Keratinocyte (primary cell): ENCODE data around the gene PRSS53. TPM values are rescaled to one million over a fixed set of nuclear protein-coding genes. Genes with fewer than 3 reads are reported as not detected.

Source experiments
- DNase-seq: peaks from one replicate; pipeline ENCODE4 v3.0.0-alpha.2; 2011; ENCODE audit warnings: low read depth, missing footprints, low spot score
- FAIRE-seq: peaks from 2 replicates; lab custom pipeline; 2011; peaks lifted over from hg19 to GRCh38; lab: Jason Lieb, UNC
- H2AFZ ChIP-seq: 2 replicates; pipeline ENCODE4 v1.6.0; 2012; ENCODE audit warnings: low read length, control low read depth, inconsistent platforms; ENCODE audit not compliant: control insufficient read depth
- H3K27ac ChIP-seq: 2 replicates; pipeline ENCODE4 v1.5.1; 2011; ENCODE audit warnings: low read length; ENCODE audit not compliant: control insufficient read depth, insufficient read depth
- H3K27me3 ChIP-seq: 3 replicates; pipeline ENCODE4 v1.6.0; 2011; ENCODE audit warnings: low read length; ENCODE audit not compliant: control insufficient read depth, insufficient read depth; ENCODE audit errors: extremely low read depth
- H3K36me3 ChIP-seq, 2 experiments: 2 replicates in 1 of 2; 3 replicates in 1 of 2; pipeline ENCODE4 v1.5.1; 2011; ENCODE audit warnings: low read length in 2 of 2, mild to moderate bottlenecking in 1 of 2; ENCODE audit not compliant: control insufficient read depth in 2 of 2, insufficient read depth in 2 of 2; ENCODE audit errors: extremely low read depth in 1 of 2
- H3K4me1 ChIP-seq: 3 replicates; pipeline ENCODE4 v1.5.1; 2011; ENCODE audit warnings: low read length; ENCODE audit not compliant: control insufficient read depth, insufficient read depth; ENCODE audit errors: extremely low read depth
- H3K4me2 ChIP-seq: 3 replicates; pipeline ENCODE4 v1.6.0; 2011; ENCODE audit warnings: low read depth, low read length; ENCODE audit not compliant: control insufficient read depth, insufficient read depth; ENCODE audit errors: extremely low read depth
- H3K4me3 ChIP-seq, 3 experiments: fragments of 200-600 bp in 1 of 3; sonication (generic) in 1 of 3; 2 replicates in 2 of 3; 3 replicates in 1 of 3; pipeline ENCODE4 v1.5.1; 2011 to 2016; ENCODE audit warnings: low read length in 3 of 3, mild to moderate bottlenecking in 3 of 3, control low read depth in 2 of 3, inconsistent platforms in 1 of 3, low read depth in 1 of 3, mixed read lengths in 1 of 3, mixed run types in 1 of 3, moderate library complexity in 1 of 3; ENCODE audit not compliant: control insufficient read depth in 2 of 3, insufficient read depth in 2 of 3; ENCODE audit errors: extremely low read depth in 1 of 3
- H3K79me2 ChIP-seq: 2 replicates; pipeline ENCODE4 v1.6.0; 2012; ENCODE audit warnings: low read length; ENCODE audit not compliant: control insufficient read depth, insufficient read depth
- H3K9ac ChIP-seq: 3 replicates; pipeline ENCODE4 v1.6.0; 2011; ENCODE audit warnings: low read length; ENCODE audit not compliant: control insufficient read depth, insufficient read depth; ENCODE audit errors: extremely low read depth
- H3K9me1 ChIP-seq: 3 replicates; pipeline ENCODE4 v1.6.0; 2011; ENCODE audit warnings: low read length; ENCODE audit not compliant: control insufficient read depth, insufficient read depth; ENCODE audit errors: extremely low read depth
- H3K9me3 ChIP-seq: 2 replicates; pipeline ENCODE4 v1.5.1; 2012; ENCODE audit warnings: low read depth, low read length; ENCODE audit not compliant: control insufficient read depth
- H4K20me1 ChIP-seq: 3 replicates; pipeline ENCODE4 v1.6.0; 2011; ENCODE audit warnings: low read length; ENCODE audit not compliant: control insufficient read depth, insufficient read depth; ENCODE audit errors: extremely low read depth
- EZH2 ChIP-seq: IDR thresholded peaks from one replicate; pipeline ENCODE4 v1.6.1; 2012; ENCODE audit warnings: inconsistent platforms, mild to moderate bottlenecking, low read length, moderate library complexity
- dilution Hi-C: fragments of 300-500 bp; cut with MboI; formaldehyde crosslinking; loops from one replicate; pipeline ENCODE4 v1.7.0; 2020; ENCODE audit warnings: low sequenced_read_pairs; ENCODE audit not compliant: extremely low pct_ligation_motif_present
- polyA plus RNA-seq, 5 experiments: library from polyadenylated mRNA; depleted of rRNA in 3 of 5; stranded (reverse) in 3 of 5; stranded (forward) in 1 of 5; unstranded in 1 of 5; fragments of >200 nt; gene quantifications; 1 replicate in 1 of 5; 2 replicates in 3 of 5; 3 replicates in 1 of 5; pipeline versions ENCODE4 v1.2.1 to v1.2.3, GENCODE V29; 2011 to 2012; ENCODE audit warnings: missing spikeins in 2 of 5, low read depth in 1 of 5, low replicate concordance in 1 of 5
- TF ChIP-seq, protein P1 (sequence below), 3 experiments: IDR thresholded peaks in 1 of 3; conservative IDR thresholded peaks in 1 of 3; optimal IDR thresholded peaks in 1 of 3; 2 replicates in 2 of 3; 3 replicates in 1 of 3; pipeline versions ENCODE3 to v1.5.1; 2011; ENCODE audit warnings: low read length in 3 of 3, mild to moderate bottlenecking in 3 of 3, moderate library complexity in 2 of 3, control low read depth in 1 of 3, inconsistent platforms in 1 of 3; ENCODE audit not compliant: insufficient read depth in 2 of 3; ENCODE audit errors: extremely low read depth in 1 of 3

The PRSS53 gene
- polyA plus RNA-seq, 1 donor (not counting 4 experiments of a cell fraction or from before 2014, with no cell fraction given): 0.50 TPM

DNA sequence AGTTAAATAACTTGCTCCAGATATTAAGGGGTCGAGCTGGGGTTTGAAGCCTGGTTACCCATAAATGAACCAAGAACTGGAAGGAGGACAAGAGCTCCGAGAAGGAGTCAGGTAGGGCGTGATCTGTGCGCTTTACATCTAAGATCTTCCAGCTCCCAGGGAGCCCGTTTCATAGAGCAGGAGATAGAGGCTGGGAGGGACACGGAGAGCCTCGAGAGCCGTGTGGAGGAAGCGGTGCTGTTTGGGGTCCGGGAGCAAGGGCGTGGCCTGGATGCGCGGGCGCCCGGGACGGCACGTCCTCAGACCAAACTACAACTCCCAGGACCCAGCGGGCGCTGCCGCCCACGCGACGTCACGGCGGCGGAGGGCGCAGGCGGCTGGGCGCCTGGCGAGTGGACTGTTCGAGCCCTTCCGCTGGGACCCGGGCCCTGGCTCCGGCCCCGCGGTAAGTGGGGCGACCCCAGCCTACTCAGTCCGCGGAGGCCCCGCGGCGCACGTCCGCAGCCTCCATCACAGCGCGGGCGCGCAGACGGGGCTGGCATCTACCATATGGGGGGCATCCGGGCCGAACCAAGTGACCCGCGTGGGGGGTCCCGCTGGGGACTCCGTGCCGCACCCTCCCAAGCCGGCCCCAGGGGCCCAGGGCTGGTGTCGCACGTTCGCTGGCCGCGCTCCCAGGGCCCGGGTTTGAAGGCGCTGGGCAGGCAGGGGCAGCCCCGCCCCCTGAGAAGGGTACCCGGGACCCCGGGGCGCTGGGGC lies 19.5 kb upstream of the PRSS53 start, which contains the start of gene BCKDK:
Gene BCKDK (plus strand): TSS at position 352 of the 759 bp plus-strand sequence. CDS start 838 bp downstream, outside the sequence.
- Histone ChIP-seq H3K79me2 (peaks cover 17% of the 10 kb centered on the region), H3K27ac (peak within 1 kb of the TSS; percentile 54), H3K9me3 (no peaks in the 10 kb centered on the region), H4K20me1 (no peaks in the 10 kb centered on the region), H3K9me1 (no peaks in the 10 kb centered on the region), H3K4me1 (peaks cover 5% of the 10 kb centered on the region), H2AFZ (peak within 1 kb of the TSS; percentile 92), H3K36me3 (peaks cover 18 to 24% of the 10 kb centered on the region in 2 experiments), H3K4me3 (peak within 1 kb of the TSS; percentile 79 to 91 (median 87)), H3K27me3 (no peaks in the 10 kb centered on the region), H3K4me2 (peak within 1 kb of the TSS; percentile 74), H3K9ac (peak within 1 kb of the TSS; percentile 83)
- FAIRE-seq: no peak
- DNase-seq: no peak
- dilution Hi-C loops: no loop called here
- TF ChIP-seq, protein P1, sequence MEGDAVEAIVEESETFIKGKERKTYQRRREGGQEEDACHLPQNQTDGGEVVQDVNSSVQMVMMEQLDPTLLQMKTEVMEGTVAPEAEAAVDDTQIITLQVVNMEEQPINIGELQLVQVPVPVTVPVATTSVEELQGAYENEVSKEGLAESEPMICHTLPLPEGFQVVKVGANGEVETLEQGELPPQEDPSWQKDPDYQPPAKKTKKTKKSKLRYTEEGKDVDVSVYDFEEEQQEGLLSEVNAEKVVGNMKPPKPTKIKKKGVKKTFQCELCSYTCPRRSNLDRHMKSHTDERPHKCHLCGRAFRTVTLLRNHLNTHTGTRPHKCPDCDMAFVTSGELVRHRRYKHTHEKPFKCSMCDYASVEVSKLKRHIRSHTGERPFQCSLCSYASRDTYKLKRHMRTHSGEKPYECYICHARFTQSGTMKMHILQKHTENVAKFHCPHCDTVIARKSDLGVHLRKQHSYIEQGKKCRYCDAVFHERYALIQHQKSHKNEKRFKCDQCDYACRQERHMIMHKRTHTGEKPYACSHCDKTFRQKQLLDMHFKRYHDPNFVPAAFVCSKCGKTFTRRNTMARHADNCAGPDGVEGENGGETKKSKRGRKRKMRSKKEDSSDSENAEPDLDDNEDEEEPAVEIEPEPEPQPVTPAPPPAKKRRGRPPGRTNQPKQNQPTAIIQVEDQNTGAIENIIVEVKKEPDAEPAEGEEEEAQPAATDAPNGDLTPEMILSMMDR (optimal IDR thresholded peaks at IDR 0.05 in 1 of 3, IDR thresholded peaks at IDR 0.05 in 1 of 3, conservative IDR thresholded peaks at IDR 0.05 in 1 of 3; ENCODE audit: extremely low read depth in 1 of 3, insufficient read depth in 2 of 3, low read length in 3 of 3): no peak
- TF ChIP-seq EZH2: no peak

DNA sequence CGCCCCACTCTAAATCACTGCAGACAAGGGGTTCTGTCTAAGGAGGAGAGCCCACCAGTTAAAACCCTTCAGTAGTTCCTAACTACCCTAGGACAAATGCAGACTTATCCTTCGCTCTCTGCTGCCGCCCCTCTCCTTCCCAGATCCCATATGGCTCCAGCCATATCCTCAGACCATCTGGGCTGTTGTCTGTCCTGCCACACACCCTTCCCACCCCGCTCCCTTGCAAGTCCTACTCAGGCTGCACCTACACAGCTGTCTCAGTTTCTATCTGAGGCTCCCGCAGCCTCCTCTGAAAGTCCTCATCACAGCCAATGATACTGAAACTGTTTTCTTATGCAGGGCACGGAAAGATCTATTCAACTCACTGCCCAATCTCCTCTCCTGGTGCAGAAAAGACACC lies 18.7 kb upstream of the PRSS53 start:
- H3K4me1 ChIP-seq: peaks cover 5% of the 10 kb centered on the region

More for the DNA sequence above, 18.7 kb upstream of the PRSS53 start:
- dilution Hi-C loops: no loop called here
- H3K9ac ChIP-seq: no peak overlapping the region
- FAIRE-seq (no peak), DNase-seq (no peak)
- H3K36me3 ChIP-seq: peaks cover 18 to 24% of the 10 kb centered on the region in 2 experiments
- H3K9me3 ChIP-seq: no peaks in the 10 kb centered on the region
- peak overlapping the region; percentile 33 for H2AFZ ChIP-seq
- H4K20me1 ChIP-seq: no peaks in the 10 kb centered on the region
- no peak for TF ChIP-seq EZH2
- TF ChIP-seq, protein P1 (optimal IDR thresholded peaks at IDR 0.05 in 1 of 3, IDR thresholded peaks at IDR 0.05 in 1 of 3, conservative IDR thresholded peaks at IDR 0.05 in 1 of 3; ENCODE audit: extremely low read depth in 1 of 3, insufficient read depth in 2 of 3, low read length in 3 of 3): no peak
- peaks cover 17% of the 10 kb centered on the region for H3K79me2 ChIP-seq
- no peak overlapping the region for H3K27ac ChIP-seq
- no peaks in the 10 kb centered on the region for H3K9me1 ChIP-seq
- no peak overlapping the region for H3K4me3 ChIP-seq
- H3K4me2 ChIP-seq: peak overlapping the region; percentile 74
- no peaks in the 10 kb centered on the region for H3K27me3 ChIP-seq
